HS-5 (cell line): Measurements from ENCODE around the gene DMD.

Experiments
- DNase-seq: peaks from one replicate; pipeline ENCODE4 v3.0.0-alpha.2; 2012; ENCODE audit warnings: low read depth

The DMD gene

GRCh38 chrX:32483534-32484136 lies 727.7 kb downstream of the DMD start:
- no peak for DNase-seq

- no peak for DNase-seq
Observed at GRCh38 chrX:32480019-32480418, 731.3 kb downstream of the DMD start.

GRCh38 chrX:32472364-32472763 lies 739.0 kb downstream of the DMD start:
- no peak for DNase-seq

GRCh38 chrX:32455704-32456103 lies 755.6 kb downstream of the DMD start:
- no peak for DNase-seq

GRCh38 chrX:32451954-32452695 lies 759.2 kb downstream of the DMD start:
- DNase-seq, result no peak

- DNase-seq, result no peak
Observed at GRCh38 chrX:32448945-32449344, 762.4 kb downstream of the DMD start.

GRCh38 chrX:32448320-32448719 lies 763.0 kb downstream of the DMD start:
- no peak for DNase-seq

GRCh38 chrX:32447640-32448039 lies 763.7 kb downstream of the DMD start:
- DNase-seq, result no peak

GRCh38 chrX:32443841-32444240 lies 767.5 kb downstream of the DMD start:
- no peak for DNase-seq

GRCh38 chrX:32421266-32421665 lies 790.1 kb downstream of the DMD start:
- no peak for DNase-seq

- DNase-seq, result no peak
Observed at GRCh38 chrX:32408389-32408788, 803.0 kb downstream of the DMD start.

GRCh38 chrX:32397562-32398216 lies 813.7 kb downstream of the DMD start:
- no peak for DNase-seq

- no peak for DNase-seq
Observed at GRCh38 chrX:32395878-32396277, 815.5 kb downstream of the DMD start.

- no peak for DNase-seq
Observed at GRCh38 chrX:32392655-32393054, 818.7 kb downstream of the DMD start.

GRCh38 chrX:32370456-32371205 lies 840.7 kb downstream of the DMD start:
- DNase-seq, result no peak

GRCh38 chrX:32293962-32294700 lies 917.2 kb downstream of the DMD start:
- no peak for DNase-seq

GRCh38 chrX:32289356-32289755 lies 922.0 kb downstream of the DMD start:
- DNase-seq, result no peak

- no peak for DNase-seq
Observed at GRCh38 chrX:32281853-32282252, 929.5 kb downstream of the DMD start.

- no peak for DNase-seq
Observed at GRCh38 chrX:32280921-32281320, 930.4 kb downstream of the DMD start.

- no peak for DNase-seq
Observed at GRCh38 chrX:32280489-32280888, 930.9 kb downstream of the DMD start.

- DNase-seq, result no peak
Observed at GRCh38 chrX:32276153-32276552, 935.2 kb downstream of the DMD start.

- no peak for DNase-seq
Observed at GRCh38 chrX:32269866-32270265, 941.5 kb downstream of the DMD start.
